HCT116 (cell line): ENCODE data around the gene GNL3L. TPM values are rescaled to one million over a fixed set of nuclear protein-coding genes. Genes with fewer than 3 reads are reported as not detected.

ENCODE experiments used
- ATAC-seq: fragments of 200-7000 bp; cut with Tn5 transposase; 2 replicates; pipeline ENCODE4 v1.9.1; 2020; ENCODE audit warnings: mild to moderate bottlenecking, moderate library complexity
- BruUV-seq: library from RNA; stranded (reverse); fragments of 400-500 nt; replicated peaks from 2 replicates; lab custom pipeline; 2021; lab: Mats Ljungman, UMichigan
- CTCF ChIA-PET: fragments of 300-600 bp; sonication (Branson Sonifier 250); formaldehyde crosslinking; loops from one replicate; lab custom pipeline; 2021; ENCODE audit warnings: antibody characterized with exemption; lab: Charles Lee
- POLR2A ChIA-PET: fragments of 300-600, 350-600 bp; sonication (Branson Sonifier 250); formaldehyde crosslinking; loops from one replicate; lab custom pipeline; 2021; ENCODE audit warnings: antibody characterized with exemption; lab: Charles Lee
- RAD21 ChIA-PET, 2 experiments: fragments of 300-600 bp; sonication (Branson Sonifier 250); formaldehyde crosslinking; loops; one replicate each; lab custom pipeline; 2023; ENCODE audit warnings: low total read pairs in 2 of 2; ENCODE audit not compliant: uncharacterized antibody in 2 of 2, unreplicated experiment in 2 of 2, low non-redundant PET in 1 of 2; lab: Charles Lee
- DNase-seq: peaks from one replicate; pipeline ENCODE4 v3.0.0-alpha.2; 2010; ENCODE audit warnings: low read depth, low spot score
- H2AFZ ChIP-seq: fragments of 200-600 bp; shearing (Covaris generic), sonication (generic); 2 replicates; pipeline ENCODE4 v1.6.1; 2017; ENCODE audit warnings: low read depth, mixed run types, mixed read lengths, antibody characterized with exemption, low read length; ENCODE audit not compliant: poor library complexity, severe bottlenecking
- H3K27ac ChIP-seq: 2 replicates; pipeline ENCODE4 v1.5.1; 2012; ENCODE audit warnings: low read depth, low read length
- H3K27me3 ChIP-seq: fragments of 200-600 bp; sonication (generic); 2 replicates; pipeline ENCODE4 v1.6.1; 2016; ENCODE audit warnings: mixed run types, low read length, mixed read lengths; ENCODE audit not compliant: insufficient read depth
- H3K36me3 ChIP-seq, 2 experiments: fragments of 200-500 bp in 1 of 2; fragments of 200-600 bp in 1 of 2; sonication (Bioruptor generic) in 1 of 2; sonication (generic) in 1 of 2; 2 replicates each; pipeline versions ENCODE4 v1.5.1 to v1.6.1; 2014 to 2016; ENCODE audit warnings: low read length in 2 of 2, inconsistent platforms in 1 of 2, mixed read lengths in 1 of 2, mixed run types in 1 of 2; ENCODE audit not compliant: insufficient read depth in 2 of 2, control insufficient read depth in 1 of 2
- H3K4me1 ChIP-seq, 2 experiments: fragments of 200-600 bp in 1 of 2; sonication (generic) in 1 of 2; 2 replicates each; pipeline versions ENCODE4 v1.5.1 to v1.6.1; 2012 to 2017; ENCODE audit warnings: low read length in 2 of 2, inconsistent platforms in 1 of 2, mild to moderate bottlenecking in 1 of 2, mixed read lengths in 1 of 2, mixed run types in 1 of 2, moderate library complexity in 1 of 2; ENCODE audit not compliant: insufficient read depth in 2 of 2, control insufficient read depth in 1 of 2
- H3K4me2 ChIP-seq: fragments of 200-600 bp; sonication (generic); 2 replicates; pipeline ENCODE4 v1.6.1; 2017; ENCODE audit warnings: mixed run types, low read length, mixed read lengths
- H3K4me3 ChIP-seq, 2 experiments: fragments of 200-600 bp in 1 of 2; sonication (generic) in 1 of 2; replicated peaks in 1 of 2; 2 replicates each; pipeline ENCODE4 v1.5.1; 2011 to 2016; ENCODE audit warnings: low read length in 2 of 2, control low read depth in 1 of 2, low read depth in 1 of 2, mild to moderate bottlenecking in 1 of 2, mixed read lengths in 1 of 2, mixed run types in 1 of 2
- H3K79me2 ChIP-seq: fragments of 200-600 bp; sonication (generic); 2 replicates; pipeline ENCODE4 v1.6.1; 2017; ENCODE audit warnings: mild to moderate bottlenecking, mixed run types, low read length, moderate library complexity, mixed read lengths; ENCODE audit not compliant: insufficient read depth
- H3K9ac ChIP-seq: fragments of 200-600 bp; sonication (generic); 2 replicates; pipeline ENCODE4 v1.6.1; 2016; ENCODE audit warnings: low read length, mixed read lengths
- H3K9me2 ChIP-seq: fragments of 200-600 bp; sonication (generic), shearing (Covaris generic); 2 replicates; pipeline ENCODE4 v1.6.1; 2017; ENCODE audit warnings: mixed run types, mild to moderate bottlenecking, moderate library complexity; ENCODE audit not compliant: insufficient read depth
- H3K9me3 ChIP-seq, 2 experiments: fragments of 200-500 bp in 1 of 2; fragments of 200-600 bp in 1 of 2; sonication (Bioruptor generic) in 1 of 2; sonication (generic) in 1 of 2; 2 replicates each; pipeline ENCODE4 v1.6.1; 2014 to 2017; ENCODE audit warnings: low read length in 2 of 2, mixed read lengths in 2 of 2, inconsistent platforms in 1 of 2, low read depth in 1 of 2, mild to moderate bottlenecking in 1 of 2, mixed run types in 1 of 2, moderate library complexity in 1 of 2; ENCODE audit not compliant: control insufficient read depth in 1 of 2, insufficient read depth in 1 of 2
- H4K20me1 ChIP-seq: fragments of 200-600 bp; sonication (generic), shearing (Covaris generic); 2 replicates; pipeline ENCODE4 v1.6.1; 2017; ENCODE audit warnings: mixed run types, mild to moderate bottlenecking, moderate library complexity; ENCODE audit not compliant: insufficient read depth
- CBX3 ChIP-seq: IDR thresholded peaks from 2 replicates; pipeline ENCODE4 v1.6.1; 2012; ENCODE audit warnings: low read depth
- CEBPB ChIP-seq: IDR thresholded peaks from 2 replicates; pipeline ENCODE4 v1.6.1; 2012; ENCODE audit warnings: low read depth
- EGR1 ChIP-seq: IDR thresholded peaks from 2 replicates; pipeline ENCODE4 v1.6.1; 2012; ENCODE audit warnings: low read depth
- EZH2 ChIP-seq: fragments of 200-600 bp; sonication (generic); IDR thresholded peaks from 2 replicates; pipeline ENCODE4 v1.6.1; 2017; ENCODE audit warnings: antibody characterized with exemption, mixed run types
- EZH2phosphoT487 ChIP-seq: fragments of 200-600 bp; IDR thresholded peaks from 2 replicates; pipeline ENCODE4 v1.6.1; 2018; ENCODE audit warnings: antibody characterized with exemption, borderline replicate concordance
- FOSL1 ChIP-seq: IDR thresholded peaks from 2 replicates; pipeline ENCODE4 v1.6.1; 2012; ENCODE audit warnings: low read depth
- JUND ChIP-seq: IDR thresholded peaks from 2 replicates; pipeline ENCODE4 v1.6.1; 2012
- POLR2A ChIP-seq: IDR thresholded peaks from 2 replicates; pipeline ENCODE4 v1.7.0; 2011; ENCODE audit warnings: borderline replicate concordance; ENCODE audit not compliant: insufficient read depth, insufficient read length; ENCODE audit errors: extremely low read depth
- POLR2AphosphoS5 ChIP-seq: IDR thresholded peaks from 2 replicates; pipeline ENCODE4 v1.6.1; 2011; ENCODE audit warnings: mild to moderate bottlenecking, low read depth, low read length, moderate library complexity
- RAD21 ChIP-seq: IDR thresholded peaks from 2 replicates; pipeline ENCODE4 v1.6.1; 2012; ENCODE audit warnings: low read depth, mild to moderate bottlenecking
- SIN3A ChIP-seq: IDR thresholded peaks from 2 replicates; pipeline ENCODE4 v1.6.1; 2012; ENCODE audit warnings: low read depth
- SRF ChIP-seq: IDR thresholded peaks from 2 replicates; pipeline ENCODE4 v1.6.1; 2012; ENCODE audit warnings: low read depth
- TCF7L2 ChIP-seq: IDR thresholded peaks from 2 replicates; pipeline ENCODE4 v1.7.0; 2011; ENCODE audit warnings: borderline replicate concordance, inconsistent platforms; ENCODE audit not compliant: insufficient read depth, insufficient read length; ENCODE audit errors: extremely low read depth
- YY1 ChIP-seq: IDR thresholded peaks from 2 replicates; pipeline ENCODE4 v1.6.1; 2011; ENCODE audit warnings: low read length, low read depth, moderate library complexity, mild to moderate bottlenecking; ENCODE audit not compliant: insufficient replicate concordance; ENCODE audit errors: extremely low read depth
- ZFX ChIP-seq: fragments of 450-650 bp; IDR thresholded peaks from 2 replicates; pipeline ENCODE4 v1.6.1; 2017
- ZNF274 ChIP-seq: fragments of 200-500 bp; sonication (Bioruptor generic); IDR thresholded peaks from 2 replicates; pipeline ENCODE4 v1.6.1; 2014; ENCODE audit warnings: mild to moderate bottlenecking, low read depth, low read length, inconsistent platforms
- intact Hi-C: fragments of 100-400 bp; cut with micrococcal nuclease; formaldehyde crosslinking; loops from 2 replicates; pipeline ENCODE4 v1.10.0; 2022
- total RNA-seq: library from RNA; stranded (reverse); gene quantifications from one replicate; pipeline ENCODE4 v1.2.1, GENCODE V29; 2021; ENCODE audit not compliant: unreplicated experiment
- TF ChIP-seq, protein P1 (sequence below): IDR thresholded peaks from 2 replicates; pipeline ENCODE4 v1.6.1; 2012
- TF ChIP-seq, protein P2 (sequence below): IDR thresholded peaks from 2 replicates; pipeline ENCODE4 v1.6.1; 2012; ENCODE audit warnings: low read depth
- TF ChIP-seq, protein P3 (sequence below): IDR thresholded peaks from 2 replicates; pipeline ENCODE4 v1.6.1; 2012

Gene GNL3L
- total RNA-seq, 1 experiment from 2014 or later, result 60.2 TPM

DNA sequence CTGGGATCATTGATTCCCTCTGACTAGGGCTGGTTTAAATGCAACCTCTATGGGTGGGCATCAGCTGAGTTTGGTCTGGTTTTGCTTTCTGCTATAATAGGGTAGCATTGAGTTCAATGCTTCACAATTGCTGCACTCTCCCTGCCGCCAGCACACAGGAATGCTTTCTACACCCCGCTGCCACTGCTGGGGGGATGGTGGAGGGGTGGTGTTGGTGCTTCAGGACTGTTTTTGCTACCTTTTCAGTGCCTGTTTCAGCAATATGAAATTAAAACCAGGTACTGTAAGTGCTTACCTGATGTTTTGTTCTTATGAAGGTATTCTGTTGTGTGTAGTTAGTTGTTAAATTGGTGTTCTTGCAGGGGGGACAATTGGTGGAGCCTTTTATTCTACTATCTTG lies 67.7 kb downstream of the GNL3L start:
- no TSS peak for BruUV-seq
- H3K4me1 ChIP-seq, result no peaks in the 10 kb centered on the region
- DNase-seq (no peak), ATAC-seq (no peak)
- H3K36me3 ChIP-seq, result no peaks in the 10 kb centered on the region; a peak in 1 of 4 replicates
- H3K4me3 ChIP-seq, result no peak overlapping the region
- ChIA-PET RAD21 (no interaction called here), POLR2A (no interaction called here), CTCF (no interaction called here)
- no peak overlapping the region for H2AFZ ChIP-seq
- H3K27ac ChIP-seq, result no peak overlapping the region
- no peak overlapping the region for H3K9ac ChIP-seq
- H3K4me2 ChIP-seq, result no peak overlapping the region
- no peaks in the 10 kb centered on the region for H3K79me2 ChIP-seq
- no peaks in the 10 kb centered on the region for H3K27me3 ChIP-seq
- TF ChIP-seq, protein P1, sequence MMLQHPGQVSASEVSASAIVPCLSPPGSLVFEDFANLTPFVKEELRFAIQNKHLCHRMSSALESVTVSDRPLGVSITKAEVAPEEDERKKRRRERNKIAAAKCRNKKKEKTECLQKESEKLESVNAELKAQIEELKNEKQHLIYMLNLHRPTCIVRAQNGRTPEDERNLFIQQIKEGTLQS, result no peak
- TF ChIP-seq EZH2, result no peak
- no peak for TF ChIP-seq POLR2AphosphoS5
- TF ChIP-seq, protein P2, sequence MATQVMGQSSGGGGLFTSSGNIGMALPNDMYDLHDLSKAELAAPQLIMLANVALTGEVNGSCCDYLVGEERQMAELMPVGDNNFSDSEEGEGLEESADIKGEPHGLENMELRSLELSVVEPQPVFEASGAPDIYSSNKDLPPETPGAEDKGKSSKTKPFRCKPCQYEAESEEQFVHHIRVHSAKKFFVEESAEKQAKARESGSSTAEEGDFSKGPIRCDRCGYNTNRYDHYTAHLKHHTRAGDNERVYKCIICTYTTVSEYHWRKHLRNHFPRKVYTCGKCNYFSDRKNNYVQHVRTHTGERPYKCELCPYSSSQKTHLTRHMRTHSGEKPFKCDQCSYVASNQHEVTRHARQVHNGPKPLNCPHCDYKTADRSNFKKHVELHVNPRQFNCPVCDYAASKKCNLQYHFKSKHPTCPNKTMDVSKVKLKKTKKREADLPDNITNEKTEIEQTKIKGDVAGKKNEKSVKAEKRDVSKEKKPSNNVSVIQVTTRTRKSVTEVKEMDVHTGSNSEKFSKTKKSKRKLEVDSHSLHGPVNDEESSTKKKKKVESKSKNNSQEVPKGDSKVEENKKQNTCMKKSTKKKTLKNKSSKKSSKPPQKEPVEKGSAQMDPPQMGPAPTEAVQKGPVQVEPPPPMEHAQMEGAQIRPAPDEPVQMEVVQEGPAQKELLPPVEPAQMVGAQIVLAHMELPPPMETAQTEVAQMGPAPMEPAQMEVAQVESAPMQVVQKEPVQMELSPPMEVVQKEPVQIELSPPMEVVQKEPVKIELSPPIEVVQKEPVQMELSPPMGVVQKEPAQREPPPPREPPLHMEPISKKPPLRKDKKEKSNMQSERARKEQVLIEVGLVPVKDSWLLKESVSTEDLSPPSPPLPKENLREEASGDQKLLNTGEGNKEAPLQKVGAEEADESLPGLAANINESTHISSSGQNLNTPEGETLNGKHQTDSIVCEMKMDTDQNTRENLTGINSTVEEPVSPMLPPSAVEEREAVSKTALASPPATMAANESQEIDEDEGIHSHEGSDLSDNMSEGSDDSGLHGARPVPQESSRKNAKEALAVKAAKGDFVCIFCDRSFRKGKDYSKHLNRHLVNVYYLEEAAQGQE, result no peak
- no peak for TF ChIP-seq CBX3
- TF ChIP-seq CEBPB, result no peak
- TF ChIP-seq, protein P3, sequence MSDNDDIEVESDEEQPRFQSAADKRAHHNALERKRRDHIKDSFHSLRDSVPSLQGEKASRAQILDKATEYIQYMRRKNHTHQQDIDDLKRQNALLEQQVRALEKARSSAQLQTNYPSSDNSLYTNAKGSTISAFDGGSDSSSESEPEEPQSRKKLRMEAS, result no peak
- no peak for TF ChIP-seq SRF
- no peak for TF ChIP-seq SIN3A
- no peak for TF ChIP-seq RAD21
- no peak for TF ChIP-seq TCF7L2
- TF ChIP-seq POLR2A, result no peak
- TF ChIP-seq FOSL1, result no peak
- TF ChIP-seq JUND, result no peak
- no peak for TF ChIP-seq EGR1
- TF ChIP-seq ZFX, result no peak
- no peak for TF ChIP-seq ZNF274
- no peak for TF ChIP-seq YY1
- no peak for TF ChIP-seq EZH2phosphoT487
- H3K9me2 ChIP-seq, result no peaks in the 10 kb centered on the region
- H4K20me1 ChIP-seq, result no peaks in the 10 kb centered on the region
- intact Hi-C loops, result no loop called here
- H3K9me3 ChIP-seq, result no peaks in the 10 kb centered on the region
